ENCODE measurements around the gene BTNL9.

DNA sequence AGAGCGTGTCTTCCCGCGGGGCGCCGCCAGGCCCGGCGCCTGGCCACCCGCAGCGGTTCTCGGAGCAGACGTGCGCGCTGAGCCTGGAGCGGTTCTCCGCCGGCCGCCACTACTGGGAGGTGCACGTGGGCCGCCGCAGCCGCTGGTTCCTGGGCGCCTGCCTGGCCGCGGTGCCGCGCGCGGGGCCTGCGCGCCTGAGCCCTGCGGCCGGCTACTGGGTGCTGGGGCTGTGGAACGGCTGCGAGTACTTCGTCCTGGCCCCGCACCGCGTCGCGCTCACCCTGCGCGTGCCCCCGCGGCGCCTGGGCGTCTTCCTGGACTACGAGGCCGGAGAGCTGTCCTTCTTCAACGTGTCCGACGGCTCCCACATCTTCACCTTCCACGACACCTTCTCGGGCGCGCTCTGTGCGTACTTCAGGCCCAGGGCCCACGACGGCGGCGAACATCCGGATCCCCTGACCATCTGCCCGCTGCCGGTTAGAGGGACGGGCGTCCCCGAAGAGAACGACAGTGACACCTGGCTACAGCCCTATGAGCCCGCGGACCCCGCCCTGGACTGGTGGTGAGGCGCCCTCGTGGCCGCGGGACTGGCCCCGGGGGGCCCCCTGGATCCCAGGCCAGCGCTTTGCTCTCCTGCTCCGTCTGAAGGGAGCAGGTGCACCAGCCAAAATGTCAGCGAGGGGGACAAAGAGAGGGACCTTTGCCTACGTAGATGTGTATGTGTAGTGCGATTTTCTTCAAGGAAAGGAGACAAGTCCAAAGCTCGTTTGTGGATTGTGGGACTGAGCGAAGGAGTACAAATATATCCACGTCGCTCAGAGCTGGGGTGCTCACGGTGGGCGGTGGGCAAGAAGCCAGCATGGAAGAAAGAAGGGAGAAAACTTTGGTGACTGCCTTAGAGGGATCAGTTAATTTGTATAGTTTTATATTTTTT lies 19.5 kb downstream of the BTNL9 start:
- TF ChIP-seq, protein P1, sequence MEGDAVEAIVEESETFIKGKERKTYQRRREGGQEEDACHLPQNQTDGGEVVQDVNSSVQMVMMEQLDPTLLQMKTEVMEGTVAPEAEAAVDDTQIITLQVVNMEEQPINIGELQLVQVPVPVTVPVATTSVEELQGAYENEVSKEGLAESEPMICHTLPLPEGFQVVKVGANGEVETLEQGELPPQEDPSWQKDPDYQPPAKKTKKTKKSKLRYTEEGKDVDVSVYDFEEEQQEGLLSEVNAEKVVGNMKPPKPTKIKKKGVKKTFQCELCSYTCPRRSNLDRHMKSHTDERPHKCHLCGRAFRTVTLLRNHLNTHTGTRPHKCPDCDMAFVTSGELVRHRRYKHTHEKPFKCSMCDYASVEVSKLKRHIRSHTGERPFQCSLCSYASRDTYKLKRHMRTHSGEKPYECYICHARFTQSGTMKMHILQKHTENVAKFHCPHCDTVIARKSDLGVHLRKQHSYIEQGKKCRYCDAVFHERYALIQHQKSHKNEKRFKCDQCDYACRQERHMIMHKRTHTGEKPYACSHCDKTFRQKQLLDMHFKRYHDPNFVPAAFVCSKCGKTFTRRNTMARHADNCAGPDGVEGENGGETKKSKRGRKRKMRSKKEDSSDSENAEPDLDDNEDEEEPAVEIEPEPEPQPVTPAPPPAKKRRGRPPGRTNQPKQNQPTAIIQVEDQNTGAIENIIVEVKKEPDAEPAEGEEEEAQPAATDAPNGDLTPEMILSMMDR (IDR thresholded peaks at IDR 0.05) = no peak
- no peak for TF ChIP-seq SIN3A (IDR thresholded peaks at IDR 0.05; ENCODE audit: borderline replicate concordance, insufficient read depth, low read depth, low read length)
- no peak for TF ChIP-seq POLR2AphosphoS5 (IDR thresholded peaks at IDR 0.05; ENCODE audit: low read depth, low read length)
